Measurements from ENCODE around the gene LARGE1.

DNA sequence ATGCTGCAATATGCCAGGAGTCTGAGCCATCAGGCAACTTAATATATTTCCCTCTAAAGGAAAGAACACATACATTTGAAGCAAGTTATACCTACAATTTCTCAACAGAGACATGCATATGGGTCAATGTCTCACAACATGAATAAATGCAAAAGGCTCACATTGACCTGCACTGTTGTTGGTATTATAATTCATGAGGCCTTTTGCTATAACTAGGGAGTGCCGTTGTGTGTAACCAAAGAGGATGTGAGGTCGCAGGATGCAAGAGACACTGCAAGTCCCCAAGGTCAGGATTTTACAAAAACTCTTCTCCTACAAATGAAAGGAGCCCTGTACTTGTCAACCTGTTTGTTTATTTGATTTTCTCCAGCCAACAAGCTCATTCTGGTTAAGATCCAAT lies 250.5 kb downstream of the LARGE1 start:
- TF ChIP-seq CREB1 (IDR thresholded peaks at IDR 0.05; ENCODE audit: low read depth) (no peak), NFIC (IDR thresholded peaks at IDR 0.05) (no peak), ZBTB7A (IDR thresholded peaks at IDR 0.05; ENCODE audit: low read depth) (no peak), YY1 (IDR thresholded peaks at IDR 0.05; ENCODE audit: low read depth) (no peak), TAF1 (IDR thresholded peaks at IDR 0.05; ENCODE audit: low read depth) (no peak)
- TF ChIP-seq, protein P1, sequence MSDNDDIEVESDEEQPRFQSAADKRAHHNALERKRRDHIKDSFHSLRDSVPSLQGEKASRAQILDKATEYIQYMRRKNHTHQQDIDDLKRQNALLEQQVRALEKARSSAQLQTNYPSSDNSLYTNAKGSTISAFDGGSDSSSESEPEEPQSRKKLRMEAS (IDR thresholded peaks at IDR 0.05), result no peak
- TF ChIP-seq, protein P2, sequence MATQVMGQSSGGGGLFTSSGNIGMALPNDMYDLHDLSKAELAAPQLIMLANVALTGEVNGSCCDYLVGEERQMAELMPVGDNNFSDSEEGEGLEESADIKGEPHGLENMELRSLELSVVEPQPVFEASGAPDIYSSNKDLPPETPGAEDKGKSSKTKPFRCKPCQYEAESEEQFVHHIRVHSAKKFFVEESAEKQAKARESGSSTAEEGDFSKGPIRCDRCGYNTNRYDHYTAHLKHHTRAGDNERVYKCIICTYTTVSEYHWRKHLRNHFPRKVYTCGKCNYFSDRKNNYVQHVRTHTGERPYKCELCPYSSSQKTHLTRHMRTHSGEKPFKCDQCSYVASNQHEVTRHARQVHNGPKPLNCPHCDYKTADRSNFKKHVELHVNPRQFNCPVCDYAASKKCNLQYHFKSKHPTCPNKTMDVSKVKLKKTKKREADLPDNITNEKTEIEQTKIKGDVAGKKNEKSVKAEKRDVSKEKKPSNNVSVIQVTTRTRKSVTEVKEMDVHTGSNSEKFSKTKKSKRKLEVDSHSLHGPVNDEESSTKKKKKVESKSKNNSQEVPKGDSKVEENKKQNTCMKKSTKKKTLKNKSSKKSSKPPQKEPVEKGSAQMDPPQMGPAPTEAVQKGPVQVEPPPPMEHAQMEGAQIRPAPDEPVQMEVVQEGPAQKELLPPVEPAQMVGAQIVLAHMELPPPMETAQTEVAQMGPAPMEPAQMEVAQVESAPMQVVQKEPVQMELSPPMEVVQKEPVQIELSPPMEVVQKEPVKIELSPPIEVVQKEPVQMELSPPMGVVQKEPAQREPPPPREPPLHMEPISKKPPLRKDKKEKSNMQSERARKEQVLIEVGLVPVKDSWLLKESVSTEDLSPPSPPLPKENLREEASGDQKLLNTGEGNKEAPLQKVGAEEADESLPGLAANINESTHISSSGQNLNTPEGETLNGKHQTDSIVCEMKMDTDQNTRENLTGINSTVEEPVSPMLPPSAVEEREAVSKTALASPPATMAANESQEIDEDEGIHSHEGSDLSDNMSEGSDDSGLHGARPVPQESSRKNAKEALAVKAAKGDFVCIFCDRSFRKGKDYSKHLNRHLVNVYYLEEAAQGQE (IDR thresholded peaks at IDR 0.05; ENCODE audit: low read depth), result no peak
- TF ChIP-seq, protein P3, sequence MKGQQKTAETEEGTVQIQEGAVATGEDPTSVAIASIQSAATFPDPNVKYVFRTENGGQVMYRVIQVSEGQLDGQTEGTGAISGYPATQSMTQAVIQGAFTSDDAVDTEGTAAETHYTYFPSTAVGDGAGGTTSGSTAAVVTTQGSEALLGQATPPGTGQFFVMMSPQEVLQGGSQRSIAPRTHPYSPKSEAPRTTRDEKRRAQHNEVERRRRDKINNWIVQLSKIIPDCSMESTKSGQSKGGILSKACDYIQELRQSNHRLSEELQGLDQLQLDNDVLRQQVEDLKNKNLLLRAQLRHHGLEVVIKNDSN (IDR thresholded peaks at IDR 0.05), result no peak
